ENCODE measurements around the gene SCO2. TPM values are rescaled to one million over a fixed set of nuclear protein-coding genes. Genes with fewer than 3 reads are reported as not detected.

SCO2 gene
- total RNA-seq, 1 experiment from 2014 or later = 6.5 TPM

DNA sequence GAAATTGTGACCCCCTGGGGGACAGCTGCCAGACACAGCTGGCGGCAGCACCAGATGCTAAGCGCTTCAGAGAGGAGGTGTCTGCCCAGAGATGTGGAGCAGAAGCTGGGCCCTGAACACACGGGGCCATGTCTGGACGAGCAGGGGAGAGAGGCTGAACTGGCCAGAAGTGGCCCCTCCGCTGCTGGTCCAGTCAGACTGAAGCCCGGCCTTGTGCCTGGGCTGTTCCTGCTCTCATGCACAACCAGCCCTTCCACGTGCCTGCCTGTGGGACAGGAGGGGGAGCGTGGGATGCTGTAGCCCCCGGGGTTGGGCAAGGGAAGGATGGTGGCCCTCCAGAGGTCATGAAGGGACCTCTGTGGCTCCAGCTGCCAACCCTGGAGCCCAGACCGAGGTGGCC lies 42.3 kb downstream of the SCO2 start:
- Mint-ChIP-seq H3K27ac (ENCODE audit: unreplicated experiment) (no peak overlapping the region), H3K9me3 (ENCODE audit: unreplicated experiment) (no peaks in the 10 kb centered on the region), H3K4me3 (ENCODE audit: unreplicated experiment) (peak overlapping the region; percentile 24), H3K27me3 (ENCODE audit: insufficient read depth, unreplicated experiment) (no peaks in the 10 kb centered on the region), H3K36me3 (ENCODE audit: insufficient read depth, unreplicated experiment) (peaks cover 22% of the 10 kb centered on the region), H3K4me1 (ENCODE audit: low read depth, unreplicated experiment) (peaks cover 14% of the 10 kb centered on the region)
- no TSS peak for BruUV-seq (replicated peaks)
- intact Hi-C loops (cut with micrococcal nuclease; ENCODE audit: unreplicated experiment) = no loop called here
- no peak for DNase-seq
- H3K4me1 ChIP-seq = peaks cover 15% of the 10 kb centered on the region
- TF ChIP-seq CTCF (IDR thresholded peaks at IDR 0.05; ENCODE audit: insufficient read depth in 1 of 2, low read depth in 1 of 2, low read length in 1 of 2, severe bottlenecking in 1 of 2, unreplicated experiment in 1 of 2) = no peak
- ChIA-PET POLR2A (interaction anchor here (0.6 kb wide), 1 partner anchor 129 kb away, joined by 3 read pairs; no protein-coding TSS in a partner anchor), CTCF (no interaction called here)
- no peaks in the 10 kb centered on the region for H3K27me3 ChIP-seq (replicated peaks; ENCODE audit: control insufficient read depth, insufficient read depth, low read length)
- no peaks in the 10 kb centered on the region for H3K9me3 ChIP-seq
- H3K36me3 ChIP-seq (ENCODE audit: control insufficient read depth, insufficient read depth, low read length) = no peaks in the 10 kb centered on the region
- H3K4me3 ChIP-seq (ENCODE audit: low read depth, low read length) = no peak overlapping the region

DNA sequence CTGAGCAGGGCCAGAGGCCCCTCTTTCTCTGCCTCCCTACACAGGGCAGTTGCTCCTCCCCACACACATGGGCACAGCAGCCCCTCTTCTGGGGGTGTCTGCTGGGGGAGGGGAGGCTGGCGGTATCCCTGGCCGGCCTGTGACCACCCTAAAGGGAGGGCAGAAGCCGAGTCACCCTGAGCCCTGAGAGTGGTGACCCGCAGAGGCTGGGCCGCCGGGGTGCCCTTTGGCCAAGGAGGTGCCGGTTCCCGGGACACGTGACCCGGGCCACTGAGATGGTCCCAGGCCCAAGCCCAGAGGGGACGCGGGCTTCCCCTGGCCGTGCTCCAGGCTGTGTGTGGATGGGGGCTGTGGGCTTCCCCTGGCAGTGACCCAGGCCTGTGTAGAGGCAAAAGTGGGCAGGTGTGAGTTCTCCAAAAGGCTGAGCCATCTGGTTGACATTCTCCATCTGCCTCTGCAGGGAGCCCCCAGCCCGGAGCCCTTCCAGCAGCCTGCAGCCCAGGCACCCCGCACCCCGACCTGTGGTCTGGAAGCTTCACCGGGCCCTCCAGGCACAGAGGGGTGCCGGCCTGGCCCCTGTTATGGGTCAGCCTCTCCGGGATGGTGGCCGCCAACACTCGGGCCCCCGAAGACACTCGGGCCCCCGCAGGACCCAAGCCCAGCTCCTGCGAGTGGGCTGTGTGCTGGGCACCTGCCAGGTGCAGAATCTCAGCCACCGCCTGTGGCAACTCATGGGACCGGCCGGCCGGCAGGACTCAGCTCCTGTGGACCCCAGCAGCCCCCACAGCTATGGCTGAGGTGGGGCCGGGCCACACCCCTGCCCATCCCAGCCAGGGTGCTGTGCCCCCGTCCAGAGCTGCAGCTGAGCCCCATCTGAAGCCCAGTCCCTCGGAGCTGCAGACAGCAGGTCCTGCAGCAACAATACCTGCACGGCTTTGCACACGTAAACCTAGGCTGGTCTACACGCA lies 43.0 kb downstream of the SCO2 start:
- Mint-ChIP-seq H3K9me3 (ENCODE audit: unreplicated experiment) (no peaks in the 10 kb centered on the region), H3K4me1 (ENCODE audit: low read depth, unreplicated experiment) (peaks cover 14% of the 10 kb centered on the region), H3K27me3 (ENCODE audit: insufficient read depth, unreplicated experiment) (no peaks in the 10 kb centered on the region), H3K4me3 (ENCODE audit: unreplicated experiment) (peak overlapping the region; percentile 77), H3K36me3 (ENCODE audit: insufficient read depth, unreplicated experiment) (peaks cover 22% of the 10 kb centered on the region), H3K27ac (ENCODE audit: unreplicated experiment) (peak overlapping the region; percentile 64)
- H3K4me1 ChIP-seq = peaks cover 15% of the 10 kb centered on the region
- H3K9me3 ChIP-seq = no peaks in the 10 kb centered on the region
- no peaks in the 10 kb centered on the region for H3K36me3 ChIP-seq (ENCODE audit: control insufficient read depth, insufficient read depth, low read length)
- CTCF ChIA-PET = no interaction called here
- no TSS peak for BruUV-seq (replicated peaks)
- POLR2A ChIA-PET = interaction anchor here (0.6 to 0.8 kb wide), 2 partner anchors 43 to 128 kb away, joined by 3 to 4 read pairs; partner anchors contain the start of gene SCO2
- TF ChIP-seq CTCF (IDR thresholded peaks at IDR 0.05; ENCODE audit: insufficient read depth in 1 of 2, low read depth in 1 of 2, low read length in 1 of 2, severe bottlenecking in 1 of 2, unreplicated experiment in 1 of 2) = no peak
- no peak for DNase-seq
- peak overlapping the region; percentile 58 for H3K4me3 ChIP-seq (ENCODE audit: low read depth, low read length)
- H3K27me3 ChIP-seq (replicated peaks; ENCODE audit: control insufficient read depth, insufficient read depth, low read length) = no peaks in the 10 kb centered on the region
- intact Hi-C loops (cut with micrococcal nuclease; ENCODE audit: unreplicated experiment) = no loop called here

- CTCF ChIA-PET = interaction anchor here (0.5 to 0.8 kb wide), 2 partner anchors 17 to 230 kb away, joined by 3 to 4 read pairs; no protein-coding TSS in a partner anchor
- peak within 1 kb of the TSS; percentile 64 for H3K27ac Mint-ChIP-seq (ENCODE audit: unreplicated experiment)
- no peaks in the 10 kb centered on the region for H3K27me3 Mint-ChIP-seq (ENCODE audit: insufficient read depth, unreplicated experiment)
- peak within 1 kb of the TSS; percentile 77 for H3K4me3 Mint-ChIP-seq (ENCODE audit: unreplicated experiment)
- intact Hi-C loops (cut with micrococcal nuclease; ENCODE audit: unreplicated experiment) = no loop called here
- no peaks in the 10 kb centered on the region for H3K36me3 ChIP-seq (ENCODE audit: control insufficient read depth, insufficient read depth, low read length)
- H3K4me1 Mint-ChIP-seq (ENCODE audit: low read depth, unreplicated experiment) = peaks cover 20% of the 10 kb centered on the region
- H3K4me1 ChIP-seq = peaks cover 15% of the 10 kb centered on the region
- H3K36me3 Mint-ChIP-seq (ENCODE audit: insufficient read depth, unreplicated experiment) = peaks cover 22% of the 10 kb centered on the region
- no peaks in the 10 kb centered on the region for H3K27me3 ChIP-seq (replicated peaks; ENCODE audit: control insufficient read depth, insufficient read depth, low read length)
- BruUV-seq (replicated peaks) = no TSS peak
- peak within 1 kb of the TSS; percentile 58 for H3K4me3 ChIP-seq (ENCODE audit: low read depth, low read length)
- no peaks in the 10 kb centered on the region for H3K9me3 Mint-ChIP-seq (ENCODE audit: unreplicated experiment)
- TF ChIP-seq CTCF (IDR thresholded peaks at IDR 0.05; ENCODE audit: insufficient read depth in 1 of 2, low read depth in 1 of 2, low read length in 1 of 2, severe bottlenecking in 1 of 2, unreplicated experiment in 1 of 2) = no peak
- POLR2A ChIA-PET = interaction anchor here (0.8 kb wide), 1 partner anchor 44 kb away, joined by 4 read pairs; the partner anchor contains the start of gene SCO2
- DNase-seq = peak in 1 of 2 experiments; percentile 80
- no peaks in the 10 kb centered on the region for H3K9me3 ChIP-seq
Observed at GRCh38 chr22:50481440-50482106, 43.8 kb downstream of the SCO2 start, which contains the start of gene ADM2. ADM2 (plus strand) TSS chr22:50481543; CDS start chr22:50481848, 305 bp downstream.

Measured in Caco-2 (cell line).